Mesenchymal stem cell (in vitro differentiated cells and primary cell): ENCODE results near the gene GLDC.
A peak's percentile ranks its signal among the peaks of the same experiment; 100 is the strongest.

Experiments
- DNase-seq: peaks from one replicate; pipeline ENCODE4 v3.0.0-alpha.2; 2013
- H2AFZ ChIP-seq: one replicate; pipeline ENCODE4 v1.6.1; 2013; ENCODE audit warnings: low read depth, mild to moderate bottlenecking, control low read depth, inconsistent platforms, low read length, moderate library complexity
- H2AK5ac ChIP-seq: 2 replicates; pipeline ENCODE4 v1.6.1; 2013; ENCODE audit warnings: low read length, moderate library complexity, mild to moderate bottlenecking, inconsistent platforms; ENCODE audit not compliant: severe bottlenecking
- H2BK120ac ChIP-seq: one replicate; pipeline ENCODE4 v1.6.1; 2013; ENCODE audit warnings: low read depth, mild to moderate bottlenecking, inconsistent platforms, low read length, moderate library complexity
- H2BK12ac ChIP-seq, 2 experiments: one replicate each; pipeline ENCODE4 v1.6.1; 2013; ENCODE audit warnings: inconsistent platforms in 2 of 2, low read length in 2 of 2, mild to moderate bottlenecking in 2 of 2, moderate library complexity in 2 of 2, control low read depth in 1 of 2
- H2BK15ac ChIP-seq: one replicate; pipeline ENCODE4 v1.6.1; 2013; ENCODE audit warnings: mild to moderate bottlenecking, low read depth, inconsistent platforms; ENCODE audit not compliant: poor library complexity, severe bottlenecking
- H2BK5ac ChIP-seq: 2 replicates; pipeline ENCODE4 v1.6.1; 2013; ENCODE audit warnings: low read depth, mild to moderate bottlenecking, low read length, control low read depth, inconsistent platforms; ENCODE audit not compliant: poor library complexity, severe bottlenecking
- H3K14ac ChIP-seq, 2 experiments: one replicate each; pipeline ENCODE4 v1.6.1; 2013; ENCODE audit warnings: inconsistent platforms in 2 of 2, low read length in 2 of 2, control low read depth in 1 of 2, mild to moderate bottlenecking in 1 of 2, moderate library complexity in 1 of 2
- H3K18ac ChIP-seq, 2 experiments: one replicate each; pipeline ENCODE4 v1.6.1; 2013; ENCODE audit warnings: inconsistent platforms in 2 of 2, low read length in 2 of 2, control low read depth in 1 of 2, low read depth in 1 of 2, mild to moderate bottlenecking in 1 of 2
- H3K23ac ChIP-seq, 2 experiments: one replicate each; pipeline ENCODE4 v1.6.1; 2013; ENCODE audit warnings: inconsistent platforms in 2 of 2, low read length in 2 of 2, mild to moderate bottlenecking in 2 of 2, moderate library complexity in 2 of 2, control low read depth in 1 of 2
- H3K27ac ChIP-seq: 2 replicates; pipeline ENCODE4 v1.5.1; 2013; ENCODE audit warnings: mild to moderate bottlenecking, moderate library complexity, low read length, control low read depth, inconsistent platforms; ENCODE audit not compliant: poor library complexity, severe bottlenecking
- H3K27me3 ChIP-seq, 2 experiments: 2 replicates each; pipeline versions ENCODE4 v1.6.1 to v1.7.0; 2013; ENCODE audit warnings: low read length in 2 of 2, mild to moderate bottlenecking in 2 of 2, moderate library complexity in 2 of 2, control low read depth in 1 of 2, inconsistent platforms in 1 of 2; ENCODE audit not compliant: control insufficient read depth in 1 of 2, insufficient read depth in 1 of 2
- H3K36me3 ChIP-seq, 2 experiments: 2 replicates each; pipeline versions ENCODE4 v1.6.1 to v1.7.0; 2013; ENCODE audit warnings: low read length in 2 of 2, control low read depth in 1 of 2, inconsistent platforms in 1 of 2, low read depth in 1 of 2, mild to moderate bottlenecking in 1 of 2; ENCODE audit not compliant: insufficient read depth in 2 of 2, control insufficient read depth in 1 of 2
- H3K4ac ChIP-seq, 2 experiments: one replicate each; pipeline ENCODE4 v1.6.1; 2013; ENCODE audit warnings: inconsistent platforms in 2 of 2, low read length in 2 of 2, mild to moderate bottlenecking in 2 of 2, moderate library complexity in 2 of 2, control low read depth in 1 of 2, low read depth in 1 of 2
- H3K4me1 ChIP-seq: 2 replicates; pipeline ENCODE4 v1.6.1; 2013; ENCODE audit warnings: low read depth, low read length, control low read depth; ENCODE audit not compliant: control insufficient read depth, insufficient read depth
- H3K4me2 ChIP-seq: 2 replicates; pipeline ENCODE4 v1.6.1; 2013; ENCODE audit warnings: low read length, mild to moderate bottlenecking, inconsistent platforms; ENCODE audit not compliant: poor library complexity, severe bottlenecking
- H3K4me3 ChIP-seq, 2 experiments: 2 replicates each; pipeline versions ENCODE4 v1.5.1 to v1.7.0; 2013; ENCODE audit warnings: low read length in 2 of 2, mild to moderate bottlenecking in 2 of 2, control low read depth in 1 of 2, low read depth in 1 of 2; ENCODE audit not compliant: insufficient read depth in 1 of 2
- H3K79me1 ChIP-seq: replicated peaks from 2 replicates; pipeline ENCODE4 v1.6.1; 2013; ENCODE audit warnings: mild to moderate bottlenecking, control low read depth, low read length, inconsistent platforms; ENCODE audit not compliant: poor library complexity, severe bottlenecking
- H3K9ac ChIP-seq: 2 replicates; pipeline ENCODE4 v1.7.0; 2013; ENCODE audit warnings: mild to moderate bottlenecking, low read length, moderate library complexity
- H3K9me3 ChIP-seq: 2 replicates; pipeline ENCODE4 v1.7.0; 2013; ENCODE audit warnings: mild to moderate bottlenecking, low read length; ENCODE audit not compliant: control insufficient read depth
- H4K8ac ChIP-seq: one replicate; pipeline ENCODE4 v1.6.1; 2013; ENCODE audit warnings: inconsistent platforms, mild to moderate bottlenecking, low read length, moderate library complexity
- H4K91ac ChIP-seq: one replicate; pipeline ENCODE4 v1.6.1; 2013; ENCODE audit warnings: mild to moderate bottlenecking, low read length, inconsistent platforms
- WGBS: methylation state at CpG from one replicate; pipeline ENCODE4 v1.1.7; 2013; ENCODE audit warnings: mixed read lengths; 5-methylcytosine and 5-hydroxymethylcytosine counted together

Gene GLDC

DNA sequence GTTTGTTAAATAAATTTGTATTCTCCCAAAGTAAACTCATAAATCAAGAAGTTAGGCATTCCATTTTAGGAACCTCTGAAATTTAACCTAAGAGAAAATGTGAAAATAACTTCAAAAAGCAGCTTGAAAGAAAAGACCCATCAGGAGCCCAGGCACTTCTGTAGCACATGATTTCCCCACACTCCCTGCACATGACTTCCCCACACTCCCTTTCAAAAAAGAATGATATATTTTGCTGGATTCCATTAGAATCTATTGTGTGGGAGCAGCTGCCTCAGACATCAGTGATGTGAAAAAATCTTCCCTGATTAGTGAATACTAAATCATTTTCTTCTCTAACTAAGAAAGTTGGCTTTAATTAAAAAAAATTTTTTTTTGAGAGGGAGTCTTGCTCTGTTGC lies 83.3 kb downstream of the GLDC start:
- no peaks in the 10 kb centered on the region for H3K79me1 ChIP-seq
- no peak overlapping the region for H3K4me2 ChIP-seq
- H3K14ac ChIP-seq = no peak overlapping the region
- H3K18ac ChIP-seq = no peak overlapping the region
- H2BK120ac ChIP-seq = no peak overlapping the region
- no peaks in the 10 kb centered on the region for H3K27me3 ChIP-seq
- H3K9me3 ChIP-seq = no peaks in the 10 kb centered on the region
- H2BK12ac ChIP-seq = no peak overlapping the region
- H3K4me1 ChIP-seq = peaks cover 5% of the 10 kb centered on the region
- H4K8ac ChIP-seq = no peak overlapping the region
- H3K4me3 ChIP-seq = no peak overlapping the region
- no peaks in the 10 kb centered on the region for H3K36me3 ChIP-seq
- H3K27ac ChIP-seq = no peak overlapping the region
- no peak for DNase-seq
- no peak overlapping the region for H2AK5ac ChIP-seq
- H2AFZ ChIP-seq = no peak overlapping the region
- no peak overlapping the region for H3K23ac ChIP-seq
- H3K9ac ChIP-seq = no peak overlapping the region
- no peak overlapping the region for H3K4ac ChIP-seq
- H2BK5ac ChIP-seq = no peak overlapping the region
- no peak overlapping the region for H4K91ac ChIP-seq
- no peak overlapping the region for H2BK15ac ChIP-seq

DNA sequence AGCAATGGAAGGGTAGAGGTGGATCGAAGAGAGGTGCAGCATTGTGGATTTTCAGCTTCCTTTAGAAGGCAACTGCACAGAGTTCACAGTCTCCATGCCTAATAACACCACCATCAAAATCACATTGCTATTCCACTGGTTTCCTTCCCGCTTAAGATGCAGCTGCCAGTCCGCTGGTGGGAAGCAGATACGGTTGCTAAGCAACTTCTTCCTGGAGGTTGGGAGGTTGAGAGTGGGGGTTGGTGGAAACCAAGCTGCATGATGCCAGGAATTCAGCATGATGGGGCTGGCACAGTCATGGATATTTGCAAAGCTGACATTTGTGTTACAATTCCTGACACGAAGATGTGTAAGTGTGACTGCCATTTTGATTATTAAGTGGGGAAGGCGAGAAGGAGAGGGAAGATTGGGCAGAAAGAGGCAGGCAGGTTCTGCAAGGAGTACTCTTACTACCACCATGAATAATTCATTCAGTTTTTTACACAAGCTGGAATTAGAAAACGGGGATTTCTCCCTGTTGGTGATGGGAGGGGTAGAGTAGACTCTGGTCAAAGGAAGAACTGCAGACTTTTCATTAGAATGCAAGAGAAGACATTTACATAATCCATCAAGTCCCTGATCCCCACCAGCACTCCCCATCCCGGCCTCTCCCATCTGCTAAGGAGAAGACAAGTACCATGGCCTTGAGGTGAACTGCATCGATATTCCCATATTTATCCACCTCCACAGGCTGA lies 87.5 kb downstream of the GLDC start:
- no peaks in the 10 kb centered on the region for H3K27me3 ChIP-seq
- H4K8ac ChIP-seq = no peak overlapping the region
- no peak overlapping the region for H3K27ac ChIP-seq
- H2BK5ac ChIP-seq = no peak overlapping the region
- H3K4me3 ChIP-seq = no peak overlapping the region
- H2BK15ac ChIP-seq = no peak overlapping the region
- H3K18ac ChIP-seq = peak overlapping the region in 1 of 2 experiments; percentile 50
- 89% methylated on average over 6 of the region's 9 CpGs for WGBS
- no peaks in the 10 kb centered on the region for H3K9me3 ChIP-seq
- H3K4me1 ChIP-seq = peaks cover 5% of the 10 kb centered on the region
- no peak overlapping the region for H3K23ac ChIP-seq
- H3K9ac ChIP-seq = no peak overlapping the region
- no peak overlapping the region for H2BK12ac ChIP-seq
- no peak for DNase-seq
- H2AFZ ChIP-seq = no peak overlapping the region
- H3K79me1 ChIP-seq = no peaks in the 10 kb centered on the region
- H3K4ac ChIP-seq = no peak overlapping the region
- H3K14ac ChIP-seq = no peak overlapping the region
- H4K91ac ChIP-seq = no peak overlapping the region
- no peak overlapping the region for H3K4me2 ChIP-seq
- no peaks in the 10 kb centered on the region for H3K36me3 ChIP-seq
- no peak overlapping the region for H2AK5ac ChIP-seq
- H2BK120ac ChIP-seq = no peak overlapping the region

DNA sequence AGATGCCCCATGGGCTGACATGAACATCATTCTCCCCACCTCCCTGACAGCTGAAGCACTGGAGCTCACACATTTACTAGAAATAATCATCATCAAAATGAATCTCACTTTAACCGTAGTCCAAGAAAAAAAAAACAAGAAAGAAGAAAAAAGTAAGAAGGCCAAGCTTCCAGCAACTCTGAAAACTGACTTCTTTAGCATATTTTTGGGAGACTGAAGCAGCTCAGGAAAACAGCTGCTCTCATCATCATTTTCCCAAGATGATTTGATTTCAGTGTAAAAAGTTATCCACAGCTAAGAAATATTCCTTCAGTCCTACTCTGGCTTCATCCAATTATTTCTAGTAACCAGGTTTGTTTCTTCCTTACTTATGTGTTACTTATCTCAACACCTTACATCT lies 91.7 kb downstream of the GLDC start:
- Histone ChIP-seq H3K9me3 (no peaks in the 10 kb centered on the region), H3K27ac (no peak overlapping the region), H2BK120ac (no peak overlapping the region), H4K91ac (no peak overlapping the region), H2AFZ (no peak overlapping the region), H2BK5ac (no peak overlapping the region), H3K4me3 (no peak overlapping the region), H3K27me3 (no peaks in the 10 kb centered on the region), H3K4ac (no peak overlapping the region), H3K23ac (no peak overlapping the region), H2AK5ac (peak overlapping the region; percentile 23), H3K18ac (peak overlapping the region; percentile 23 to 89), H3K9ac (no peak overlapping the region), H3K14ac (no peak overlapping the region), H3K36me3 (no peaks in the 10 kb centered on the region), H2BK12ac (peak overlapping the region in 1 of 2 experiments; percentile 95), H3K79me1 (no peaks in the 10 kb centered on the region), H4K8ac (peak overlapping the region; percentile 56), H3K4me1 (peaks cover 11% of the 10 kb centered on the region), H2BK15ac (no peak overlapping the region), H3K4me2 (no peak overlapping the region)
- WGBS = 93% methylated on average over 1 of the region's 1 CpG
- no peak for DNase-seq

DNA sequence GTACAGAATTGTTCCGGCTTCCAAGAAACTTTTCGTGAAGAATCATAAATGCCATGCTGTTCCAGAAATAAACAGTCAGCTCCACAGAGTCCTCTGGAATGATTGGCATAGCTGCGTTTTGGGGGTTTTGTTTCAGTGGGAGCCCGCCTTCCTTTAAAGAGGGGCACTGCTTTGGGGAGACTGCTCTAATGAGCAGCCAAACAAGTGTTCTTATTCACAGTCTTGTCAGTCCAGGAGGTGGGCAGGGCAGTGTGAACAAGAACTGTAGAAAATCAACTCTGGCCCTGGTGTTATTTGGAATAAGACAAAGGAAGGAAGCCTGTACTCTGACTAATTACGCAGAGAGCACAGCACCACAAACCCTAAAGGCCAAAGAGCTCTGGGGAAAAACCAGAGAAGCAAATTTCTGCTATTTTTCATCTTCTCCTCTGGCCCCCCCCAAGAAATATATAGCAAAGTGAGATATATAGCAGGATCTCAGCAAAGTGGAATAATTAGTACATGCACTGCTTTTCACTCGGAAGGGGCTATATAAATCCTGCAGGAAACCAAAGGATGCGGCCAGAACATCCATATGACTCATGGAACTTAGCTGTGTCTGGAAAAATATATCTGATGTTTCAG lies 92.9 kb downstream of the GLDC start:
- H3K18ac ChIP-seq = peak overlapping the region; percentile 1 to 14
- H3K4me1 ChIP-seq = peaks cover 11% of the 10 kb centered on the region
- H2BK5ac ChIP-seq = no peak overlapping the region
- H2BK15ac ChIP-seq = no peak overlapping the region
- H4K91ac ChIP-seq = no peak overlapping the region
- H3K79me1 ChIP-seq = no peaks in the 10 kb centered on the region
- DNase-seq = peak; percentile 73
- no peak overlapping the region for H2AK5ac ChIP-seq
- no peak overlapping the region for H3K9ac ChIP-seq
- peak overlapping the region; percentile 15 for H3K4me2 ChIP-seq
- peak overlapping the region in 1 of 2 experiments; percentile 32 for H3K4ac ChIP-seq
- H3K9me3 ChIP-seq = no peaks in the 10 kb centered on the region
- no peak overlapping the region for H3K23ac ChIP-seq
- no peak overlapping the region for H2BK120ac ChIP-seq
- peak overlapping the region in 1 of 2 experiments; percentile 29 for H2BK12ac ChIP-seq
- no peaks in the 10 kb centered on the region for H3K36me3 ChIP-seq
- 41% methylated on average over 6 of the region's 7 CpGs for WGBS
- H3K4me3 ChIP-seq = no peak overlapping the region
- peak overlapping the region; percentile 41 for H3K27ac ChIP-seq
- no peak overlapping the region for H4K8ac ChIP-seq
- H3K27me3 ChIP-seq = no peaks in the 10 kb centered on the region
- no peak overlapping the region for H3K14ac ChIP-seq
- no peak overlapping the region for H2AFZ ChIP-seq
